ENCODE data around the gene CES4A.

GRCh38 chr16:66976746-66977145 is 11.6 kb upstream of the CES4A start:
- TF ChIP-seq CTCF (IDR thresholded peaks at IDR 0.05) (no peak), RAD21 (IDR thresholded peaks at IDR 0.05; ENCODE audit: low read length) (no peak), TCF12 (IDR thresholded peaks at IDR 0.05) (no peak), POLR2AphosphoS5 (IDR thresholded peaks at IDR 0.05; ENCODE audit: low read depth, low read length) (no peak), PBX3 (IDR thresholded peaks at IDR 0.05) (no peak), RFX5 (IDR thresholded peaks at IDR 0.05; ENCODE audit: low read length) (no peak), GABPA (IDR thresholded peaks at IDR 0.05; ENCODE audit: low read depth) (no peak), ZBTB33 (IDR thresholded peaks at IDR 0.05; ENCODE audit: borderline replicate concordance, low read depth) (no peak), YY1 (IDR thresholded peaks at IDR 0.05; ENCODE audit: low read depth) (no peak)
